Naive B cell (primary cell): ENCODE data around the gene MBD3L1. TPM values are rescaled to one million over a fixed set of nuclear protein-coding genes. Genes with fewer than 3 reads are reported as not detected.

Experiments
- ATAC-seq, 2 donors: fragments of 150-1000 bp; cut with Tn5 transposase; 2 replicates each; pipeline ENCODE4 v1.10.0; 2021; ENCODE audit warnings: low read depth in 2 of 2, mild to moderate bottlenecking in 2 of 2, moderate library complexity in 2 of 2
- DNase-seq: peaks from one replicate; pipeline ENCODE4 v3.0.0; 2022
- H3K27ac Mint-ChIP-seq, 6 donors: one replicate each; pipeline ENCODE4 v1.8.0; 2020 to 2022; ENCODE audit warnings: mild to moderate bottlenecking in 6 of 6, mixed read lengths in 6 of 6, moderate library complexity in 5 of 6, inconsistent platforms in 2 of 6
- H3K27me3 Mint-ChIP-seq, 3 donors: one replicate each; pipeline ENCODE4 v1.8.0; 2021 to 2022; ENCODE audit warnings: mixed read lengths in 3 of 3, mild to moderate bottlenecking in 1 of 3
- H3K36me3 Mint-ChIP-seq, 2 donors: one replicate each; pipeline ENCODE4 v1.8.0; 2020 to 2022; ENCODE audit warnings: mixed read lengths in 2 of 2, inconsistent platforms in 1 of 2, mild to moderate bottlenecking in 1 of 2
- H3K4me1 Mint-ChIP-seq, 3 donors: one replicate each; pipeline ENCODE4 v1.8.0; 2020 to 2022; ENCODE audit warnings: mixed read lengths in 3 of 3, inconsistent platforms in 1 of 3, mild to moderate bottlenecking in 1 of 3, moderate library complexity in 1 of 3
- H3K4me3 Mint-ChIP-seq, 8 donors: one replicate each; pipeline ENCODE4 v1.8.0; 2020 to 2022; ENCODE audit warnings: mild to moderate bottlenecking in 8 of 8, mixed read lengths in 8 of 8, moderate library complexity in 8 of 8, inconsistent platforms in 2 of 8
- H3K9me3 Mint-ChIP-seq, 7 donors: one replicate each; pipeline ENCODE4 v1.8.0; 2020 to 2022; ENCODE audit warnings: mixed read lengths in 7 of 7, mild to moderate bottlenecking in 5 of 7, inconsistent platforms in 2 of 7, moderate library complexity in 1 of 7
- polyA plus RNA-seq, 6 donors: library from polyadenylated mRNA; unstranded; fragments of 300-500 nt; fragmentation: Illumina TruSeq; gene quantifications; one replicate each; pipeline ENCODE4 v1.2.3, GENCODE V29; 2021; ENCODE audit warnings: low read depth in 6 of 6

Gene MBD3L1
- polyA plus RNA-seq, 6 donors from 2014 or later = not detected

- H3K36me3 Mint-ChIP-seq = no peaks in the 10 kb centered on the region
- no peak overlapping the region for H3K27ac Mint-ChIP-seq
- H3K4me1 Mint-ChIP-seq = peaks cover 0 to 19% (median 0%) of the 10 kb centered on the region in 3 donors
- no peak for DNase-seq
- H3K27me3 Mint-ChIP-seq = peaks cover 8 to 22% (median 11%) of the 10 kb centered on the region in 3 donors
- peaks cover 0 to 18% (median 9%) of the 10 kb centered on the region in 7 donors for H3K9me3 Mint-ChIP-seq
- H3K4me3 Mint-ChIP-seq = peak overlapping the region in 1 of 8 donors; percentile 29
- no peak for ATAC-seq
These were observed 3.7 kb downstream of the MBD3L1 start for GRCh38 chr19:8835877-8836276.

- Mint-ChIP-seq H3K36me3 (no peaks in the 10 kb centered on the region), H3K9me3 (peaks cover 0 to 9% (median 3%) of the 10 kb centered on the region in 7 donors), H3K4me3 (no peak overlapping the region), H3K4me1 (no peaks in the 10 kb centered on the region), H3K27ac (no peak overlapping the region), H3K27me3 (peaks cover 8 to 39% (median 22%) of the 10 kb centered on the region in 3 donors)
- DNase-seq (no peak), ATAC-seq (no peak)
These were observed 8.5 kb downstream of the MBD3L1 start for GRCh38 chr19:8840708-8841107.

- Mint-ChIP-seq H3K9me3 (peaks cover 15 to 37% (median 23%) of the 10 kb centered on the region in 7 donors), H3K4me3 (no peak overlapping the region), H3K27me3 (peaks cover 19 to 24% (median 20%) of the 10 kb centered on the region in 3 donors), H3K27ac (no peak overlapping the region), H3K4me1 (no peaks in the 10 kb centered on the region), H3K36me3 (peaks cover 0 to 20% of the 10 kb centered on the region in 2 donors)
- DNase-seq (no peak), ATAC-seq (no peak)
These were observed 14.6 kb downstream of the MBD3L1 start for GRCh38 chr19:8846819-8847218.

- no peak overlapping the region for H3K27ac Mint-ChIP-seq
- DNase-seq (no peak), ATAC-seq (no peak)
- no peak overlapping the region for H3K4me3 Mint-ChIP-seq
- H3K4me1 Mint-ChIP-seq = no peaks in the 10 kb centered on the region
- peaks cover 0 to 20% of the 10 kb centered on the region in 2 donors for H3K36me3 Mint-ChIP-seq
- peaks cover 16 to 28% (median 21%) of the 10 kb centered on the region in 3 donors for H3K27me3 Mint-ChIP-seq
- peaks cover 18 to 43% (median 27%) of the 10 kb centered on the region in 7 donors for H3K9me3 Mint-ChIP-seq
These were observed 17.1 kb downstream of the MBD3L1 start for GRCh38 chr19:8849232-8849631.

- H3K27me3 Mint-ChIP-seq = peaks cover 16 to 28% (median 23%) of the 10 kb centered on the region in 3 donors
- H3K4me1 Mint-ChIP-seq = no peaks in the 10 kb centered on the region
- no peak overlapping the region for H3K4me3 Mint-ChIP-seq
- H3K36me3 Mint-ChIP-seq = peaks cover 0 to 20% of the 10 kb centered on the region in 2 donors
- ATAC-seq (no peak), DNase-seq (no peak)
- no peak overlapping the region for H3K27ac Mint-ChIP-seq
- peaks cover 18 to 43% (median 24%) of the 10 kb centered on the region in 7 donors for H3K9me3 Mint-ChIP-seq
These were observed 18.3 kb downstream of the MBD3L1 start for GRCh38 chr19:8850488-8850887.

- DNase-seq (no peak), ATAC-seq (no peak)
- H3K27ac Mint-ChIP-seq = no peak overlapping the region
- no peaks in the 10 kb centered on the region for H3K36me3 Mint-ChIP-seq
- no peaks in the 10 kb centered on the region for H3K4me1 Mint-ChIP-seq
- no peak overlapping the region for H3K4me3 Mint-ChIP-seq
- peaks cover 23 to 32% (median 27%) of the 10 kb centered on the region in 3 donors for H3K27me3 Mint-ChIP-seq
- H3K9me3 Mint-ChIP-seq = peaks cover 0 to 7% (median 3%) of the 10 kb centered on the region in 7 donors
These were observed 26.1 kb downstream of the MBD3L1 start for GRCh38 chr19:8858260-8858659.

- Mint-ChIP-seq H3K36me3 (no peaks in the 10 kb centered on the region), H3K4me1 (no peaks in the 10 kb centered on the region), H3K4me3 (no peak overlapping the region), H3K9me3 (peaks cover 0 to 7% (median 2%) of the 10 kb centered on the region in 7 donors), H3K27me3 (peaks cover 0 to 16% (median 15%) of the 10 kb centered on the region in 3 donors), H3K27ac (no peak overlapping the region)
- DNase-seq = no peak
- no peak for ATAC-seq
These were observed 34.2 kb downstream of the MBD3L1 start for GRCh38 chr19:8866344-8866743.

GRCh38 chr19:8877854-8878705, 45.9 kb downstream of the MBD3L1 start:
- no peak overlapping the region for H3K4me3 Mint-ChIP-seq
- H3K36me3 Mint-ChIP-seq = peaks cover 0 to 16% of the 10 kb centered on the region in 2 donors
- DNase-seq (no peak), ATAC-seq (no peak)
- no peak overlapping the region for H3K27ac Mint-ChIP-seq
- peaks cover 23 to 34% (median 30%) of the 10 kb centered on the region in 3 donors for H3K27me3 Mint-ChIP-seq
- H3K4me1 Mint-ChIP-seq = peaks cover 0 to 2% (median 0%) of the 10 kb centered on the region in 3 donors
- peaks cover 6 to 33% (median 23%) of the 10 kb centered on the region in 7 donors for H3K9me3 Mint-ChIP-seq

GRCh38 chr19:8880868-8881488, 48.8 kb downstream of the MBD3L1 start:
- Mint-ChIP-seq H3K27ac (no peak overlapping the region), H3K36me3 (peaks cover 0 to 12% of the 10 kb centered on the region in 2 donors), H3K4me3 (no peak overlapping the region), H3K9me3 (peaks cover 6 to 31% (median 22%) of the 10 kb centered on the region in 7 donors), H3K4me1 (peaks cover 0 to 2% (median 0%) of the 10 kb centered on the region in 3 donors), H3K27me3 (peaks cover 21 to 27% (median 25%) of the 10 kb centered on the region in 3 donors)
- no peak for ATAC-seq
- no peak for DNase-seq

GRCh38 chr19:8881512-8881911, 49.3 kb downstream of the MBD3L1 start:
- Mint-ChIP-seq H3K9me3 (peaks cover 6 to 31% (median 21%) of the 10 kb centered on the region in 7 donors), H3K4me3 (no peak overlapping the region), H3K27me3 (peaks cover 21 to 27% (median 25%) of the 10 kb centered on the region in 3 donors), H3K36me3 (peaks cover 0 to 12% of the 10 kb centered on the region in 2 donors), H3K4me1 (peaks cover 0 to 2% (median 0%) of the 10 kb centered on the region in 3 donors), H3K27ac (no peak overlapping the region)
- no peak for DNase-seq
- ATAC-seq = no peak

GRCh38 chr19:8884416-8884815, 52.2 kb downstream of the MBD3L1 start:
- ATAC-seq = no peak
- peaks cover 0 to 14% (median 11%) of the 10 kb centered on the region in 3 donors for H3K27me3 Mint-ChIP-seq

GRCh38 chr19:8887364-8887763, 55.2 kb downstream of the MBD3L1 start:
- Mint-ChIP-seq H3K27ac (no peak overlapping the region), H3K9me3 (peaks cover 0 to 6% (median 4%) of the 10 kb centered on the region in 7 donors), H3K36me3 (no peaks in the 10 kb centered on the region), H3K4me1 (no peaks in the 10 kb centered on the region), H3K27me3 (peaks cover 0 to 6% (median 0%) of the 10 kb centered on the region in 3 donors), H3K4me3 (no peak overlapping the region)
- no peak for ATAC-seq
- DNase-seq = no peak

More at GRCh38 chr19:8884416-8884815, 52.2 kb downstream of the MBD3L1 start:
- Mint-ChIP-seq H3K36me3 (no peaks in the 10 kb centered on the region), H3K4me3 (no peak overlapping the region), H3K9me3 (peaks cover 4 to 21% (median 10%) of the 10 kb centered on the region in 7 donors), H3K4me1 (no peaks in the 10 kb centered on the region), H3K27ac (no peak overlapping the region)
- DNase-seq = no peak

GRCh38 chr19:8890260-8890659, 58.1 kb downstream of the MBD3L1 start:
- Mint-ChIP-seq H3K36me3 (no peaks in the 10 kb centered on the region), H3K27ac (no peak overlapping the region), H3K4me3 (no peak overlapping the region), H3K9me3 (peaks cover 0 to 3% (median 0%) of the 10 kb centered on the region in 7 donors), H3K27me3 (no peaks in the 10 kb centered on the region), H3K4me1 (no peaks in the 10 kb centered on the region)
- ATAC-seq (no peak), DNase-seq (no peak)
